GM11168 (cell line): ENCODE data around the gene ACBD7.

Source experiments
- in situ Hi-C: fragments of 300-500 bp; cut with MboI; formaldehyde crosslinking; loops from one replicate; pipeline ENCODE4 v1.12.0; 2022; ENCODE audit warnings: low sequenced_read_pairs; ENCODE audit not compliant: unreplicated experiment

The ACBD7 gene

DNA sequence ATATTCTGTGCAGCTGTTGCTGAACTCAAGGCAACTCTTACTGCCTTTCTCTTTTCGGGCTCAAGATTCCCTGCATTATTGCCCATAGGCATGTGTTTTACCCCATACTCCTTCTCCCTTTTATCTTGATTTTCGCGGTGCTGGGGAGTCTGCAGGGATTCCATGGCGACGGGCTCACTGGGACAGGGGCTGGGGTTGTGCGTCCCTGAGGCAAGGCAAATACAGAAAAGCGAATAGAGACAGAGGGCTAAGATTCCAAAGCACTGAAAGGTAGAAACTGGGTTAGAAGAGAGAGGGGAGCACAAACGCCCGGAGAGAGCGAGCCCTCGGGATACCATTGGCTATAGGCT, 8.1 kb upstream of the ACBD7 start:
- in situ Hi-C loops, result loop anchor here (10.0 kb wide), 1 partner anchor 252 kb away; no protein-coding TSS in a partner anchor

DNA sequence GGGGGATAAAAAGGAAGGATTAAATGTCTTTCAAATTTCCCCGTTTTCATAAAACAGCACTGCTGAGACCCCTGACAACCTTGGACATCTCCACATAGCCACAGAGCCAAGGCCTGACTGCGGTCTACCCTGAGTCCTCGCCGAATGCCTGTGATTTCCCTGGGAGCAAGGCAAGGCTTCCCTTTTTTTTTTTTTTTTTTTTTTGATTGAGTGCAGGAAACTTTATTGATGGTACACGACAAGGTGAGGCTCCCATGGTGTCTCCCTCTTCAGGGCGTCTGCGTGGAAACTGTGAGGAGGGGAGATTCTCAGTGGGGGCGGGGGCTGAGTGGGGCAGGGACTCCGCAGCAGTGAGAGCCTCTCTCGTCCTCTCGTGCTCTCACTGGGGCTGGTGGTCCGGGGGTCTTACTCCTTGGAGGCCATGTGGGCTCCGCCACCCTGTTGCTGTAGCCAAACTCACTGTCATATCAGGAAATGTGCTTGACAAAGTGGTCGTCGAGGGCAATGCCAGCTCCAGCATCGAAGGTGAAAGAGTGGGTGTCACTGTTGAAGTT, 4.4 kb upstream of the ACBD7 start:
- in situ Hi-C loops, result loop anchor here (10.0 kb wide), 1 partner anchor 248 kb away; no protein-coding TSS in a partner anchor

DNA sequence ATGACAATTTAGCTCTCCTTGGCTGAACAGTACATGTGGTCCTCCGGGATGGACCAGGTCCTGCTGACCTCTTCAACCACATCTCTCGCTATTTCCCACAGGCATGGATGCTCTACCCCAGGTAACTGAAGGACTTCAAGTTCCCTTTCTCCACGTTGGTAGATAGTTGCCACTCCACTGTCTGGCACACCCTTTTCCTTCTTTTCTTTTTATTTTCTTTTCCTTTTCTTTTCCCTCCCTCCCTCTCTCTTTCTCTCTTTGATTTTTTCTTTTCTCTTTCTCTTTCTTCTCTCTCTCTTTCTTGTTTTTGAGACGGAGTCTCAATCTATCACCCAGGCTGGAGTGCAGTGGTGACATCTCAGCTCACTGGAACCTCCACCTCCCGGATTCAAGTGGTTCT, 2.8 kb upstream of the ACBD7 start:
- in situ Hi-C loops, result loop anchor here (10.0 kb wide), 1 partner anchor 247 kb away; no protein-coding TSS in a partner anchor

GRCh38 chr10:15084502-15084922, 4.1 kb downstream of the ACBD7 start:
- in situ Hi-C loops, result no loop called here

- in situ Hi-C loops, result no loop called here
Observed at GRCh38 chr10:15083674-15084501, 4.7 kb downstream of the ACBD7 start.

DNA sequence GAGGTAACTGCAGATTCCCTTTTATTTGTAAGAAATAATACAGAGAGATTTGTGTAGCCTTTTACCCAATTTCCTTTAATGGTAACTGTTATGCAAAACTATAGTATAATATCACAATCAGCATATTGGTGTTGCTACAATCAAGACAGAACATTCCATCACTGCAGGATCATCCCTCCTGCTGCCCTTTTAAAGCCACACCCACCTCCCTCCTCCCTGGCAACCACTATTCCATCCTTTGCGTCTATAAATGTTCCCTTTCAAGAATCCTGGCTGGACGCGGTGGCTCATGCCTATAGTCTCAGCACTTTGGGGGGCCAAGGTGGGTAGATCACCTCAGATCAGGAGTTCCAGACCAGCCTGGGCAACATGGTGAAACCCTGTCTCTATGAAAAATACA, 13.2 kb downstream of the ACBD7 start:
- in situ Hi-C loops, result no loop called here

GRCh38 chr10:15072358-15072757, 16.2 kb downstream of the ACBD7 start:
- in situ Hi-C loops, result no loop called here

DNA sequence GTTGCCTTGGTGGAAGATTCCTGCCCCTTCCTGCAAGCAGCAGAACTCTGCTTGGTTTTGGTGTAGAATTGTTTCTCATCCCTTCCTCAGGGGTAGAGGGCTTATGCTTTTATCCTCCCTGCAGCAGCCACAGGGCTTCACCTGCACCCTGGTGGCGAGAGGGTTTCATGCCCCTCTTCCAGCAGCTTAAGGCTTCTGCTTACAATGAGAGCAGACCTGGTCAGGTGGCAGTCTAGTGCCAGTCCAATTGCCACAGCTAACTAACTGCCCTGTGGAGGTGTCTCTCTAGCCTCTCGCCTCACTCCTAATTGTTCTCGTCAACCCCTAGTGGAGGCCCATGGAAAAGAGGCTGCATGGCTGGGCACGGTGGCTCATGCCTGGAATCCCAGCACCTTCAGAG, 19.3 kb downstream of the ACBD7 start:
- in situ Hi-C loops, result no loop called here

DNA sequence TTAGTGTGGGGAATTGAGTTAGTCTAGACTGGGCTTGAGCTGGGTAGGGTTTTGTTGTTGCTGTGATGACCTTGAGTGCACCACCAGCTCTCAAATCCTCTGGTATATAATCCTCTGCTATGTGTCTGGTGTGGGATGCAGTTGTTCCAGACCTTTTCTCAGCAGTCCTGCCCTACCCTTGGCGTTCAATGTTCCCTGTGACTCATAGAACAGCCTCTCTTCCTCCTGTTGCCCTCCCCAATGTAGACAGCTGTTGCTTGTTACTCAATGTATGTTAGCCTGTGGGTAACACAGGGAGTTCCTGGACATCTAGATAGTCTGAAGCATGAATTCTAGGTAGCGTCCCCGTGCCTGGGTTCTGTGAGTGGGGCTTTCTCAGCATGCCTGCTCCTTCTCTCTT, 19.8 kb downstream of the ACBD7 start:
- in situ Hi-C loops, result no loop called here

GRCh38 chr10:15067154-15067553, 21.4 kb downstream of the ACBD7 start:
- in situ Hi-C loops, result no loop called here

DNA sequence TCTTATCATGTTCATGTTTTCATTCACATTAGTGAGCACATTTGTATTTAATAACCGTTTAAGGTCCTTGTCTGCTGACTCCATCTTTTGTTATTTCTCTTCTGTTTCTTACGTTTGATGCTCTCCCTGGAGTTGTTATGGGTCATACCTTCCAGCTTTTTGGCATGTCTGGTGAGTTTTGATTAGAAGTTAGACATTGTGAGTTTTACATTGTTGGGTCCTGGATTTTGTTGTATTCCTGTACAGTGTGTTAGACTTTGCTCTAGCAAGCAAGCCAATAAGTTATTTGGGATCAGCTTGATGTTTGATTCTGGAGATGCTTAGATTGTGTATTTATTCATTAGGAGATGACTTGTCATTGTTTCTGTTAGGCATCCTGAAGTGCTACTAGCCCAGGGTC, 27.9 kb downstream of the ACBD7 start:
- in situ Hi-C loops, result no loop called here

- in situ Hi-C loops, result no loop called here
Observed at GRCh38 chr10:15059914-15060313, 28.7 kb downstream of the ACBD7 start.

DNA sequence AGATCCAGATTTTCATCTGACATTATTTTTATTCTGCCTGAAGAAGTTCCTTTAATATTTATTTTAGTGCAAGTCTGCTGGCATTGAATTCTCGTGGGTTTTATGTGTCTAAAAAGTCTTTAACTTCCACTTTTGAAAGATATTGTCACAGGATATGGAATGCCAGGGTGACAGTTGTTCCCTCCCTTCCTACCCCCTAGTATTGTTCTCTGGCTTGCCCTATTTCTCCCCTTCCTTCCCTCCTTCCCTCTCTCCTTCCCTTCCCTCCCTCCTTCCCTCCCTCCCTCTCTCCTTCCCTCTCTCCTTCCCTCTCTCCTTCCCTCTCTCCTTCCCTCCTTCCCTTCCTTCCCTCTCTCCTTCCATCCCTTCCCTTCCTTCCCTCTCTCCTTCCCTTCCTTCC, 29.9 kb downstream of the ACBD7 start:
- in situ Hi-C loops, result no loop called here

DNA sequence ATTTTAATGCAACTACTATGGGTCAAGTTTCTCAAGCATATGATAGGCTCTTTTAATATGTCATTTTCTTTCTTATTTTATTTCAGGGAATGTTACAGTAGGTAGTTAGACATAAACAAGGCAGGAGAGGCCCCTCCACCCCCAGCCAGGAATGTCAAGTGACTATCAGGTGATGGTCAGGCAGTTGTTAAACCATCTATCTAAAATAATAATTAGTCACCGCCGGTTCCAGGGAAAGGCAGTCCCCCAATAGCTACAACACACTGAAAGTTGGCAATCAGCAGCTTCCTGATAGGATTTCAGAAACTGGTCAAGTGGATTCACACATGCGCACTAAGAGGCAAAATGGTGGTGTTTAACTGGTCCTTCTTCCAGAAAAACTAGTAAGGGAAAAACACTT, 35.5 kb downstream of the ACBD7 start:
- in situ Hi-C loops, result no loop called here

- in situ Hi-C loops, result no loop called here
Observed at GRCh38 chr10:15052121-15052520, 36.5 kb downstream of the ACBD7 start.

- in situ Hi-C loops, result no loop called here
Observed at GRCh38 chr10:15049533-15049932, 39.0 kb downstream of the ACBD7 start.

GRCh38 chr10:15046626-15047025, 42.0 kb downstream of the ACBD7 start:
- in situ Hi-C loops, result no loop called here

- in situ Hi-C loops, result no loop called here
Observed at GRCh38 chr10:15045380-15045779, 43.2 kb downstream of the ACBD7 start.

- in situ Hi-C loops, result no loop called here
Observed at GRCh38 chr10:15043674-15044073, 44.9 kb downstream of the ACBD7 start, which contains the start of gene OLAH. Gene OLAH (plus strand): TSS chr10:15043943. CDS start chr10:15047289, 3,346 bp downstream.

DNA sequence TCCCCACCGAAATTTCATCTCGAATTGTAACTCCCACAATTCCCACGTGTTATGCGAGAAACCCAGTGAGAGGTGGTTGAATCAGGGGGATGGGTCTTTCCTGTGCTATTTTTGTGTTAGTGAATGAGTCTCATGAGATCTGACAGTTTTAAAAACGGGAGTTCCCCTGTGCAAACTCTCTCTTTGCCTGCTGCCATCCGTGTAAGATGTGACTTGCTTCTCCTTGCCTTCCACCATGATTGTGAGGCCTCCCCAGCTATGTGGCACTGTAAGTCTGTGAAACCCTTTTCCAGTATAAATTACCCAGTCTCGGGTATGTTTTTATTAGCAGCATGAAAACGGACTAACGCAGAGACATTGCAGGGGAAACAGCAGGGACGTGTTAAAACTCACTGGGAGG, 50.2 kb downstream of the ACBD7 start:
- in situ Hi-C loops, result no loop called here

DNA sequence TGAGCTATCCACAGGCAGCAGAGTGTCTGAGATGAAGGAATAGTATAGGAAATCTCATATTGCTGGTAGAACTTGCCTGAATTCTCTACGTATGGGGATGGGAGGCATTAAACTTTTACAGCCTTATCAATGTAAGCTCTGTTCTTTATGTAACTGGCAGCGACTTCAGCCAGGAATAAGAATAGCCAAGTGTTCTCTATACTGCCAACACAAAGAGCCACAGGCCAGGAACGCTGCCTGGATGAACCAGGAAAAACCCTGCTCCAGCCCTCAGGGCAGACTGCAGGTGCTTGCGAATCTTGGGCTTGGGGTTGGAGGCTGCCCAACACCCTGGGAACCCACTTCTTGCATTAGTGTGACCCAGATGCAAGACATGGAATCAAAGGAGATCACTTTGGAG, 50.9 kb downstream of the ACBD7 start:
- in situ Hi-C loops, result no loop called here
